Measurements from ENCODE around the gene ATXN1.
A peak's percentile ranks its signal among the peaks of the same experiment; 100 is the strongest.

ATXN1 gene

DNA sequence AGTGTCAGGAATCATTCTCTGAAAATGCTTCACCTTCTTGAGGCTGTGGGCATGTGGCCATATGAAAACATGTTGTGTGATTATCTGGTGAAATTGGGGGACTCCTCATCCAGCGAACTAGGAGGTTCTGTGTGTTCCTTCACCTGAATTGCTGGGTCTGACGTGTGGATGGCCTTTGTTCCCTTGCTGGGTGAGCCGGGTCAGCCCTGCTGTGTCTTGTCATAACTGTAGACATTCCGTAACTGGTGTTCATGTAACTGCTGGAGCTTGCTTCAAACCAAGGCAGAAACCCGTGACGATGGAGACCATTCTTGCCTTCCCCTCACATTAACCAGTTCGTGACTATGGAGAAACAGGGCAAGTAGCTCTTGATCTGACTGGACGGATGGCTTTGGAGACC, 399.4 kb downstream of the ATXN1 start:
- Mint-ChIP-seq H3K27me3 (no peaks in the 10 kb centered on the region), H3K4me1 (ENCODE audit: low read depth) (no peaks in the 10 kb centered on the region), H3K27ac (no peak overlapping the region), H3K9me3 (ENCODE audit: low read depth) (no peaks in the 10 kb centered on the region), H3K4me3 (no peak overlapping the region), H3K36me3 (peaks cover 11% of the 10 kb centered on the region)

DNA sequence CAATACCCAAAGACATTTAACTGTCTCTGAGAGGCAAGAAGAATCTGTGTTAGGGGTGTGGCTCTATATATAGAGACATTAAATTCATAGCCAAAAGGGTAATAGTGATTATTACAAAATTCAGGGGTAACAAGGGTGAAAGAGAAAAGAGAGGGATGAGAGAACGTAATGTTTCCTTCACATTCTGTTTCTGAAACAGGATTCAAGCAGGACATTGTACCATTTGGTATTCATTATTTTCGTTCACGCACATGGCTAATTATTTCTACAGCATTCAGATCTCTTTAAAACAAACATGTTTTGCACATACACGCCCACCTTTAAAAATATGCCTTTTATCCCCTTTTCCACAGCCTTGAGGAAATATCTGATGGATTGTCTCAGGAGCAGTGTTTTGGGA, 400.1 kb downstream of the ATXN1 start:
- Mint-ChIP-seq H3K4me3 (no peak overlapping the region), H3K36me3 (peaks cover 11% of the 10 kb centered on the region), H3K4me1 (ENCODE audit: low read depth) (no peaks in the 10 kb centered on the region), H3K9me3 (ENCODE audit: low read depth) (no peaks in the 10 kb centered on the region), H3K27ac (no peak overlapping the region), H3K27me3 (no peaks in the 10 kb centered on the region)

DNA sequence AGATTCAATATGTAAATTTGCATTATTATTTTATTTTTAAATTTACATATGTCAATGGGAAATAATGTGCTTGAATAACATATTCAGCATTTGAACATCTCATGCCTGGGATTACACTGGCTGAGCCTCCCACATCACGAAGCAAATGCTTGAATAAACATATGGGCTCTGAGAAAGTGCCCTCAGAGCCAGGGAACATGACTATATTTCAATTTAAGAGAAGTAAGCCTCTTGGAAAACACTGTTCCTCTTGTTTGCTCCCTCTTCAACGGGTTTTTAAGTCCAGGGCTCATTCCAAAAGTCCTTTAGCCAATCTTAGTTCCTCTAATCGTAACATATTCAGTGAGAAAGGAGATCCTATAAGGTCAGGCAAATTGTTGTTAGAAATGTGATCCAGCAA, 400.9 kb downstream of the ATXN1 start:
- Mint-ChIP-seq H3K36me3 (peaks cover 14% of the 10 kb centered on the region), H3K4me3 (no peak overlapping the region), H3K4me1 (ENCODE audit: low read depth) (peaks cover 1% of the 10 kb centered on the region), H3K9me3 (ENCODE audit: low read depth) (no peaks in the 10 kb centered on the region), H3K27ac (no peak overlapping the region), H3K27me3 (no peaks in the 10 kb centered on the region)

DNA sequence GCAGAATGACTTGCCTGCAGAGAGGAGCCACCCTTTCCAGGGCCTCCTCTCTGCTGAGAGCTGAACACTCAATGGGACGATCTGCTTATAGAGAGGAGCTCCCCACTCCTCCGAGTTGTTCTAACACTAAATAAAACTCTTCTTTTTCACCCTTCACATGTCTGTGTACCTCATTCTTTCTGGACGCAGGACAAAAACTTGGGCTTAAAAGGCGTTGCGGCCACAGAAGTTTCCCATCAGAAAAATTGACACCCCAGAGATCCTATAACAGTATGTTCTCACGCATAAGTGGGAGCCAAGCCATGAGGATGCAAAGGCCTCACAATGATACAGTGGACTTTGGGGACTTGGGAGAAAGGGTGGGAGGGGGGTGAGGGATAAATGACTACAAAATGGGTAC, 401.7 kb downstream of the ATXN1 start:
- no peaks in the 10 kb centered on the region for H3K27me3 Mint-ChIP-seq
- H3K27ac Mint-ChIP-seq: no peak overlapping the region
- H3K9me3 Mint-ChIP-seq (ENCODE audit: low read depth): no peaks in the 10 kb centered on the region
- H3K36me3 Mint-ChIP-seq: peaks cover 13% of the 10 kb centered on the region
- H3K4me3 Mint-ChIP-seq: no peak overlapping the region
- peaks cover 1% of the 10 kb centered on the region for H3K4me1 Mint-ChIP-seq (ENCODE audit: low read depth)

DNA sequence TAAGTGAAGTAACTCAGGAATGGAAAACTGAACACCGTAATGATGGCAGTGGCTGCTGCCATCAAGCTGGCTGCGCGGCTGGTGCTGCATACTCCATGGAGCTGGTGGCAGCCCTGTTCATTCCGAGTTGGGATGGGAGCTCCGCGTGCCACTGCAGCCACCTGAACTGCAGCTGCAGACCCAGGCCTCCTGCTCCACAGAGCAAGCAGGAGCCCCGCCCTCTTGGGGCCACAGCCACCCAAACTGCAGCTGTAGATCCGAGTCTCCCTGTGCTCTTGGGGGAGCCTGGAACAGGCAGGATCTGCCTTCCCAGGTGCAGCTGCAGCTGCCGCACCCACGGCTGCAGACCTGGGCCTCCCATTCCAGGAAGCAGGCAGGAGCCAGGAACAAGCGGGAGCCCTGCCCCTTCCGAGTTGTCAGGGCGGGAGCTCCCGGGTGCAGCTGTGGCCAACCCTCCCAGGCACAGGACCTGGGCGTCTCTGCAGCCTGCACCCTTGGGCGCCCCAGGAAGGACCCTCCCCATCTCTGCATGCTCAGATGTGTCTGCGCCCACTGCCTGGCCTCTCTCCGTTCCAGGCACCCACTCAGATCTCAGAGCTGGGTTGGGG, 402.6 kb downstream of the ATXN1 start:
- Mint-ChIP-seq H3K27me3 (no peaks in the 10 kb centered on the region), H3K9me3 (ENCODE audit: low read depth) (no peaks in the 10 kb centered on the region), H3K27ac (no peak overlapping the region), H3K4me1 (ENCODE audit: low read depth) (peaks cover 1% of the 10 kb centered on the region), H3K36me3 (peaks cover 13% of the 10 kb centered on the region), H3K4me3 (no peak overlapping the region)

DNA sequence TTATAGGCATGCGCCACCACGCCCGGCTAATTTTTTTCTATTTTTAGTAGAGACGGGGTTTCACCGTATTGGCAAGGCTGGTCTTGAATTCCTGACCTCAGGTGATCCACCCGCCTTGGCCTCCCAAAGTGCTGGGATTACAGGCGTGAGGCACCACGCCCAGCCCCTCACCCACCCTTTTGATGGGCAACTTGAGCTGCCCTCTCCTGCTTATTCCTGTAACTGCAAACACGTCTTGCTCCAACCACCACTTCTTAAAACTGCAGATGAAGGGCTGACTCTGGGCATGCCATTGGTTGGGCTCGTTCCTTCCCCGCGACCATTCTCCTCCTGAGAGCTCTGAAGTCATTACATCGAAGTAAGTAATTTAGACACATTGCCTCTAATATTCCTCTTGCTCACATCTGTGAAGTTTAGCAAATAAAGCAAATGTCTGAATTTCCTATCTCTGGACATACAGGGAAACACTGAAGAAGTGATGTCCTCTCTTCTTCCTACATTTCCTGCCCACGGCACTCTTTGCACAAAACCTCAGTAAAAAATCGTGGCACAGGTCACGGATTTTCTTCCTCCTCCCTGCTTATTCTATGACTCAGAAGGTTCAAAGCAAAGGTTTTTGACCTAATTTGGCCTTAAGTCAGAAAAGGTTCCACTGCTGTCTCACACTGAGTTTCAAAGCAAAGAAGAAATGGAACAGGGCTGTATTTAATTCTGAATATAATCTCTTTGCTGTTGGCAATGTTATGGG, 405.4 kb downstream of the ATXN1 start:
- no peaks in the 10 kb centered on the region for H3K27me3 Mint-ChIP-seq
- peaks cover 1% of the 10 kb centered on the region for H3K4me1 Mint-ChIP-seq (ENCODE audit: low read depth)
- no peak overlapping the region for H3K27ac Mint-ChIP-seq
- H3K36me3 Mint-ChIP-seq: peaks cover 6% of the 10 kb centered on the region
- H3K9me3 Mint-ChIP-seq (ENCODE audit: low read depth): no peaks in the 10 kb centered on the region
- H3K4me3 Mint-ChIP-seq: no peak overlapping the region

DNA sequence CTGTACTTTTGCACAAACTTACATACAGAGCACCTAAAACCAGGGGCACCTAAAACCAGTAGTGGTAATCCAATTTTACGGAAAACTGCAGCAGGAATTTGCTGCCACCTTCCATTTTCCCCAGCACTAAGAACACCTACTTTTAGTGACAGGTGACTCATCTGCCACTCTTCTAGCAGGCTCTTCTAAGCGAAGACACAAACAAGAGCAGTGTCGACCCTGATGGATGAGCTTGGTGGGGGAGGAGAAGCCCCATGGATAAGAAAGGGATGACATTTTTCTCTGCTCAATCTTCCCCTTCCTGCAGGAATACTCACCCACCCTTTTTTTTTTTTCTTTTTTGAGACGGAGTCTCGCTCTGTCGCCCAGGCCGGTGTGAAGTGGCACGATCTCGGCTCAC, 406.0 kb downstream of the ATXN1 start:
- peaks cover 6% of the 10 kb centered on the region for H3K36me3 Mint-ChIP-seq
- no peak overlapping the region for H3K4me3 Mint-ChIP-seq
- H3K4me1 Mint-ChIP-seq (ENCODE audit: low read depth): peaks cover 1% of the 10 kb centered on the region
- no peak overlapping the region for H3K27ac Mint-ChIP-seq
- no peaks in the 10 kb centered on the region for H3K9me3 Mint-ChIP-seq (ENCODE audit: low read depth)
- no peaks in the 10 kb centered on the region for H3K27me3 Mint-ChIP-seq

DNA sequence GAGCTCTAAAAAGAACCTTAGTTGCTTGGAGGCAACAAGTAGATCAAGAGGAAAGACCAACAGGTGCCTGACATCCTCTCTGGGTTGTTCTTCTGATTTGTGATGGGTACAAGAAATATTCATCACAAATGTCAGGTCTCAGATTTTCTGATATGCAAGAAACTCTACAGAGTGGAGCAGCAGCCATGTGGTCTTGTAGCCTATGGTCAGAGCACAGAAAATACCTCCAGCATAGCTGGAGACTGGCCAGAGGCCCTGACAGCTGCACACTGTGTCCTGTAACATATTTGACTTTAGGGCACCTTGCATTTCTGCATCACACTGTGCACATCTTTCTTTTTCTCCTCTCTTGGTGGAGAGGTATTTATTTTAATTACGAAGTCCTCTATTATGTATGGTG, 406.6 kb downstream of the ATXN1 start:
- Mint-ChIP-seq H3K36me3 (peaks cover 6% of the 10 kb centered on the region), H3K27ac (no peak overlapping the region), H3K4me1 (ENCODE audit: low read depth) (peaks cover 1% of the 10 kb centered on the region), H3K4me3 (no peak overlapping the region), H3K27me3 (no peaks in the 10 kb centered on the region), H3K9me3 (ENCODE audit: low read depth) (no peaks in the 10 kb centered on the region)

DNA sequence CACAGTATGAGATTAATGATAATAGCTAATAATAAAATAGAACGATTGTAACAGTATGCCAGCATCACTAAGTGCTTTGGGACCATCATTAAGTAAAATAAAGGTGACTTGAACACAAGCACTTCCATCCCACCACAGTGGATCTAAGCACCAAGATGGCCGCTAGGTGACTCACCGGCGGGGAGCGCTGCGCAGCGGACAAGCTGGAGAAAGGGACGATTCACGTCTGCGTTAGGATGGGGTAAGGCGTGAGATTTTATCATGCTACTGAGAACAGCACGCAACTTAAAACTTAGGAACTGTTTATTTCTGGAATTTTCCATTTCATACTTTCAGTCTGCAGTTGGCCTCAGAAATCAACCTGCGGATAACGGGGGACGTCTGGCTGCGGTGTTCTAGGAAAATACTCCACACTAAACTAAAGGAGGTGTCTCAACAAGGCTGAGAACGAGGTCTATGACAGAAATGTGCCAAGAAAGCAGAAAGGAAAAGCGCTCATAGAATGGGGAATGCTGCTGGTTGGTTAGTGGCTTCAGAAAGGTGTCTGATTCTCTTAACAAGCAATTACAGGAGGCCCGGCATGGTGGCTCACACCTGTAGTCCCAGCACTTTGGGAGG, 408.3 kb downstream of the ATXN1 start:
- peaks cover 1% of the 10 kb centered on the region for H3K4me1 Mint-ChIP-seq (ENCODE audit: low read depth)
- H3K27me3 Mint-ChIP-seq: no peaks in the 10 kb centered on the region
- H3K9me3 Mint-ChIP-seq (ENCODE audit: low read depth): no peaks in the 10 kb centered on the region
- H3K4me3 Mint-ChIP-seq: no peak overlapping the region
- H3K27ac Mint-ChIP-seq: no peak overlapping the region
- peaks cover 6% of the 10 kb centered on the region for H3K36me3 Mint-ChIP-seq

DNA sequence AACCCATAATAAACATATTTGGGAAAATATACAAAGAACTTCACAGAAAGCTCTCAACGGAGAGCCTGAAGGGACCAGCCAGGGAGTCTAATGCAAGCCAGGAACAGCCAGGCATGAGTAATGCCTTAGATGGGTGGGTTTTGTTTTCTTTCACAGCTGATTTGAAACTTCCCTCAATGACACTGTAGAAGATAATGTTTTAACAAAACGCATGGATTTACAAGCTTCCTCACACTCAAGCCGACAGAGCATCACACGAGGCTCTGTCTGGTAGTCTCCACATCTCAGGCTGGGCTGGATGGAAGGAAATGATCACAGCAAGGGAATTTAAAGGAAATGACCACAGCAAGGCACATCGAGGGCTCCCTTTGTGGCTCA, 409.0 kb downstream of the ATXN1 start:
- no peak overlapping the region for H3K4me3 Mint-ChIP-seq
- H3K36me3 Mint-ChIP-seq: peaks cover 4% of the 10 kb centered on the region
- H3K4me1 Mint-ChIP-seq (ENCODE audit: low read depth): peaks cover 1% of the 10 kb centered on the region
- H3K27ac Mint-ChIP-seq: no peak overlapping the region
- H3K9me3 Mint-ChIP-seq (ENCODE audit: low read depth): no peaks in the 10 kb centered on the region
- H3K27me3 Mint-ChIP-seq: no peaks in the 10 kb centered on the region

DNA sequence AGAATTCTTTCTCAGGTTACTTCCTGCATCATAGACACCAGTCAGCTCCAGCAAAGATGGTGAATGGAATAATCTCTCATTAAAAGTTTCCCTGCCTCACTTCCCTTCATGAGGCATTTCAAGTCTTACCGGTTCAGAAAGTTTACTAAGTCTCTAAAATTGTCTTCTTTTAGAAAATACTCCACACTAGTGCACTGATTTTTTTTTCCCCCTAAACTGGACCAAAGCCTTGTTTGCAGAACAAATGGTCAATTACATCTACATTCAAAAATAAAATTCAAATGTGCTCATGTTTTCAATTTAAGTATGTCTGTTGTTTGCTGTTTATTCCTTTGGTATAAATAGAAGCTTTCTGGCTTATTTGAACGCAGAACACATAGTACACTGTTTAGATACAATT, 411.7 kb downstream of the ATXN1 start:
- Mint-ChIP-seq H3K4me1 (ENCODE audit: low read depth) (no peaks in the 10 kb centered on the region), H3K9me3 (ENCODE audit: low read depth) (no peaks in the 10 kb centered on the region), H3K27me3 (no peaks in the 10 kb centered on the region), H3K27ac (no peak overlapping the region), H3K4me3 (no peak overlapping the region), H3K36me3 (peaks cover 3% of the 10 kb centered on the region)

DNA sequence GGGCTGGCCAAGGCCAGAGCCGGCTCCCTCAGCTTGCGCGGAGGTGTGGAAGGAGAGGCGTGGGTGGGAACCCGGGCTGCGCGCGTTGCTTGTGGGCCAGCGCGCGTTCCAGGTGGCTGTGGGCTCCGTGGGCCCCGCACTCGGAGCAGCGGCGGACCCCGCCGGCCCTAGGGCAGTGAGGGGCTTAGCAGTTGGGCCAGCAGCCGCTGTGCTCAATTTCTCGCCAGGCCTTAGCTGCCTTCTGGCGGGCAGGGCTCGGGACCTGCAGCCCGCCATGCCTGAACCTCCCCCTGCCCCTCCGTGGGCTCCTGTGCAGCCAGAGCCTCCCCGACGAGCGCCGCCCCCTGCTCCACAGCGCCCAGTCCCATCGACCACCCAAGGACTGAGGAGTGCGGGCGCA, 414.4 kb downstream of the ATXN1 start:
- no peaks in the 10 kb centered on the region for H3K9me3 Mint-ChIP-seq (ENCODE audit: low read depth)
- H3K36me3 Mint-ChIP-seq: peaks cover 7% of the 10 kb centered on the region
- H3K27ac Mint-ChIP-seq: no peak overlapping the region
- peaks cover 3% of the 10 kb centered on the region for H3K4me1 Mint-ChIP-seq (ENCODE audit: low read depth)
- H3K4me3 Mint-ChIP-seq: no peak overlapping the region
- no peaks in the 10 kb centered on the region for H3K27me3 Mint-ChIP-seq

DNA sequence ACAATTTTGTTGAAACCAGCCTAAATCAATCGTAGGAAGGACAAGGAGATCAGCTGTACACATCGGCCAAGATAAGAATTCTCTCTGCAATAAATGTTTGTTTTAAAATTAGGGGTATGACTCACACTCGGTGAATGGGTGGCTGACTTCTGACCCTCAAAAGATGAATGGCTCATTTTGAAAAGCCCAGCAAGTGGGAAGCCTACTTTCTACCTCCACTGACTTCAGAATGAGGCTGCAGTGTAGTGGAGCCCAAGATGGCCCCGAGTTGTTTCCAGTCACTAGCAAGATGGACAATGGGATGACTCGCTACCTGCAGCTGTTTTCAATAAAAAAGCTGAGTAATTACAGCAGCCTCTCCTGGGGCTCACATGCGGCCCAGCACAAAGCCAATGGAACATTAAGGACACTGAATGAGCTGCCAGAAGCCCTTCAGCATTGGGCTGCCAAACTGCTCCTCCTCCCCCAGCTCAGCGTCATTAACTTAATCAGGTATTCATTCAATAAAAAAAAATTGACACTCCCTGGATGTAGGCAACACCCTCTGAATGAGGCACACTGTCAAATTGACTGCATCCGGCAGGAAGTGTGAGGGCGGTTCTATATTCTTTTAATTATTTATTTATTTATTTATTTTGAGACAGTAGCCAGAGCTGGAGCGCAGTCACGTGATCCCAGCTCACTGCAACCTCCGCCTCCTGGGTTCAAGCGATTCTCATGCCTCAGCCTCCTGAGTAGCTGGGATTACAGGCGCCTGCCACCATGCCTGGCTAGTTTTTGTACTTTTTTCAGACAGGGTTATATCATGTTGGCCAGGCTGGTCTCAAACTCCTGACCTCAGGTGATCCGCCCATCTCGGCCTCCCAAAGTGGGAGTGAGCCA, 415.6 kb downstream of the ATXN1 start:
- Mint-ChIP-seq H3K4me3 (no peak overlapping the region), H3K36me3 (peaks cover 7% of the 10 kb centered on the region), H3K27me3 (no peaks in the 10 kb centered on the region), H3K27ac (no peak overlapping the region), H3K9me3 (ENCODE audit: low read depth) (no peaks in the 10 kb centered on the region), H3K4me1 (ENCODE audit: low read depth) (peaks cover 3% of the 10 kb centered on the region)

DNA sequence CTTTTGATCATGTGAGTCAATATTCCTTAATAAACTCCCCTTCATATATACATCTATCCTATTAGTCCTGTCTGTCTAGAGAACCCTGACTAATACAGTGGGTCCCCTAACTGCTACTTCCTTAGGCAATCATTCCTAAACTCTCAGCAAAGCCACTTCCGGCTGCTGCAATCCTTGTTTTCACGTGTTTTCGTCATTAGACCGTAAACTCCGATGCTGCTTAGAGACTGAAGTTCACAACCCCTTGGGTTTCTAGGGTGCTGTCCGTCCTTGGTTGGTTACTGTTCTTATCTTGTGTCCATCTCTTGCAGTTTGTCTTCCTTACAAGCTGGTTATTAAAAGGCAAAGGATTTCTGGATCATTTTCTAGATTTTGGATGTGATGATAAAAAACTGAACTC, 416.5 kb downstream of the ATXN1 start:
- Mint-ChIP-seq H3K4me1 (ENCODE audit: low read depth) (peaks cover 3% of the 10 kb centered on the region), H3K27ac (peak overlapping the region; percentile 41), H3K27me3 (no peaks in the 10 kb centered on the region), H3K36me3 (peaks cover 7% of the 10 kb centered on the region), H3K9me3 (ENCODE audit: low read depth) (no peaks in the 10 kb centered on the region), H3K4me3 (no peak overlapping the region)

DNA sequence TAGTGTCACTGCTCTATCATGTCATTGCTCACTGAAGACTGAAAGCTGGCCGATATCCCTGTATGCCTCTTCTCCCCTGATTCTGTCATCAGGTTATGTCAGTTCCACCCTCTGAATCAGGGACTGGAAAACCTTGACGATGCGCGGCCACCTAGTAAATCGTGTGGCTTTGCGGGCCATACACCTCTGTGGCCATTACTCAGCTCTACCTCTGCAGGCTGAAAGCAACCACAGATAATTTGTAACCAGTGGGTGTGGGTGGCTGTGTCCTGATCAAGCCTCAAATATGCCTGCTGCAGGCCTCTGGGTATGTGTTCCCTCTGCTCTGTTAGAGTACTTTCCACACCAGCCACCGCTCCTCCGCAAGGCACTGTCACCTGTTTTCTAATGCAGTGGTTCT, 417.7 kb downstream of the ATXN1 start:
- Mint-ChIP-seq H3K27me3 (no peaks in the 10 kb centered on the region), H3K9me3 (ENCODE audit: low read depth) (no peaks in the 10 kb centered on the region), H3K27ac (no peak overlapping the region), H3K4me1 (ENCODE audit: low read depth) (peaks cover 3% of the 10 kb centered on the region), H3K4me3 (no peak overlapping the region), H3K36me3 (peaks cover 7% of the 10 kb centered on the region)

Data from activated naive CD8-positive, alpha-beta T cell (primary cell).